HG02840 (cell line): Measurements from ENCODE around the gene PDAP1.
"Not testable (repeated sequence)": the region's sequence is repeated elsewhere in the genome, so short reads cannot be mapped to it uniquely, and the experiment has no call there.

Experiments
- ATAC-seq: cut with Tn5 transposase; IDR thresholded peaks from one replicate; pipeline ENCODE4 v1.9.1; 2021; ENCODE audit warnings: mild to moderate bottlenecking, moderate library complexity, moderate number of reproducible peaks; ENCODE audit not compliant: unreplicated experiment, low FRiP score

The PDAP1 gene

DNA sequence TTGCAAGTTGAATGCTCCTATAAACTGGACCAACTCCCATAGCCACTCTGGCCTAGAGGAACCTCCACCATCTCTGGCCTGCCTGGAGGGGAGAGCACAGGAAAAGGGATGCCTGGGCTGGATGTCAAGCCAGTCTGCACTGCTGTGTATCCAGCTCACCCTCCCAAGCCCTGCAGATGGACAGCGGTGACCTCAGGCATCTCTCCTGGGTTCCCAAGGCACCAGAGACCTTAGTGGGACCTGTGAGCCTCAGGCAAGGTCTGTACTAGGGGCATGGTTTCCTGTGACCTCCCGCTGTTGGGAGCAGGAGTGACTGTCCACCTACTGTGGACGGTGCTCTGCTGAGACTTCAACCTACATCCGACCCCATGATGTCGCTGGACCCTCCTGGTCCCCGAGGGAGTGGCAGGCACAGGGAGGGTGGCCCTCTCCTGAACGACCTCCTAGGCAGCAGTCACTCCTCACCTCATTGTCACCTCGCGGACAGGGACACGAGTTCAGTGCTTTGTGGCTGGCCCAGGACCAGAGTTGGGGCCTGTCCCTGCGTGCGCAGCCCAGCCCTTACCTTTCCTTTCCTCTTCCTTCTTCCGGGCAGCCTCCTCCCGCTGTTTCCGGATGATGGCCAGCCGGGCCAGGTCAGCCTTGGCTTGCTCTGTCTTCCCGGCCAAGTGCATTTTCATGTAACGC, 11.0 kb downstream of the PDAP1 start:
- no peak for ATAC-seq

DNA sequence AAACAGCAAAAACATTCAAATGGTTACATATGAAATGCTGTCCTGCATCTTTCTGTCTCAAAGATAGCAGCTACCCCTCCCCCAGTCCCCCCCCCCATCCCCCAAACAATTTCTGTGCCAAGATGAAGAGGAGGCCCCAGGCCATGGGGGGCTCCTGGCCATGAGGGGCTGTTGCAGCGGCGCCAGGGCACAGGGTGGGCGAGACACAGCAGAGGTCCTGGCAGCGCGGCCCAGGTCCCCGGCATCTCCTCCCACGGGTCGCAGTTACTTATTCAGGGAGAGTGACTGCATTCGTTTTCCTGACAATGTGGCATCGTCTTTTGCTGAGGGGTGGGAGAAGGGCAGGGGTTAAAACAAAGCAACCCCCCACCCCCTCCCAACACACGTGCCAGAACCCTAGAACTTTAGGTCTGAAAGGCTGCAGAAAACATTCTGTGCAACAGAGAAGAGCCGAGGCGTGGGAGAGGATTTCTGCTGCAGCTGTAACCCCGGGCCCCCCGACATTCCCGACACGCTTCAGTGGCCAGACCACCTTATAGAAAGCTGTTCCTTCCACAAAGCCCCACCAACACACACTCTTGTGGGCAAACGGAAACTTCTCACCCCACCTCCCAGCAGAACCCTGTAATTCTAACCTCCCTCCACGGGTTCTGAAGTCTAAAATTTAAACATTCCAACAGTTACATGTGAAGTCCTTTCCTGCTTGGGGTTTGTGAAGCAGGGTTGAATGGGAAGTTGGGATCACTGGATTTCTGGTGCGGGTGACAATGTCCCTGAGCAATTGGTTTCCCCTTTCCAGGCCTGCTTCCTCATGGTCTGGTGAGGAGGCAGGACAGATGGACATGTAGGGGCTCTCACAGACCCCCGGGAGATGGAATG, 11.7 kb downstream of the PDAP1 start:
- ATAC-seq: no peak

DNA sequence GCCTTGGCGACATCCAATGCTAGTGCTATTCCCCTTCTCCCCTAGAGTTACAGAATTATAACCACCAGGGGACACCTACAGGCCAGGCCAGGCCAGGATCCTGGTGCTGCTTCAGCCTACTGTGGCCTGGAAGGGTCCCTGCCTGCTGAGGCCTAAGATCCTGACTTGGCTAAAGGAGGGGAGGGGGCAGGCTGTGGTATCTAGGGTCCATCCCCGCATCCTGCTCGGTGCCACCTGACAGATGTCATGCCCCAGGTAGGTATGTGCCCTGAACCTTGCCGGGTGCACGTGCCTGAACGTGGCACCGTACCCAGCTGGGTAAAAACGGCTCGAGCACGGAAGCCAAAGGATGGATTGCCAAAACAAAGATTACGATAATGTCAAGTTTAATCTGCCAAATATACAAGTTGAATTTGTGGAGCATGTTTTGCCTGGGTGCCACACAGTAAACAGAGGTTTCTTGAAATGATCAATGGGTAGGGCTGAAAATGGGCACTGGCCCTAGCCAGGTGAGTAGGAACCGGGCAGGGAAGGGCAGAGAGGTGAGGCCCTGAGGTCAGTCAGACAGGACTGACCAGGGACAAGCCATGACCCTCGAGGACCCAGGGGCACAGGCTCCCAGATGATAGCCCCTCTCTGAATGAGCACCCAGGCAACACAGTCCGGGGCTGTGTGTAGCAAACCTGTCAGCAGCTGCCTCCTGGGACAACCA, 12.6 kb downstream of the PDAP1 start:
- no peak for ATAC-seq

DNA sequence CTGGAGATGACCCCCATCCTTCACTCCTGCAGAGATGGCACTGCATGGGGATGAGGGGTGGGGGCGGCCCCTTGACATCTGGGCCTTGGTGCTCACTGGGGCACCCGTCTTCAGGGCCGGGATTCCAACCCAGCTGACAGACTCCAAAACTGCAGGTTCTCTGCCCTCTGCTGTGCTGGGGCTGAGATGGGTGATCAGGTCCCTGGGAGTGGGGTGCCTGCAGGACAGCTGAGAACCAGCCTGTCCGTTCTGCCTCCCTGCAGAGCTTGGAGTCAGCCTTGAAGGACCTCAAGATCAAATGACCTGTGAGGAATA, 14.3 kb downstream of the PDAP1 start:
- ATAC-seq: no peak

DNA sequence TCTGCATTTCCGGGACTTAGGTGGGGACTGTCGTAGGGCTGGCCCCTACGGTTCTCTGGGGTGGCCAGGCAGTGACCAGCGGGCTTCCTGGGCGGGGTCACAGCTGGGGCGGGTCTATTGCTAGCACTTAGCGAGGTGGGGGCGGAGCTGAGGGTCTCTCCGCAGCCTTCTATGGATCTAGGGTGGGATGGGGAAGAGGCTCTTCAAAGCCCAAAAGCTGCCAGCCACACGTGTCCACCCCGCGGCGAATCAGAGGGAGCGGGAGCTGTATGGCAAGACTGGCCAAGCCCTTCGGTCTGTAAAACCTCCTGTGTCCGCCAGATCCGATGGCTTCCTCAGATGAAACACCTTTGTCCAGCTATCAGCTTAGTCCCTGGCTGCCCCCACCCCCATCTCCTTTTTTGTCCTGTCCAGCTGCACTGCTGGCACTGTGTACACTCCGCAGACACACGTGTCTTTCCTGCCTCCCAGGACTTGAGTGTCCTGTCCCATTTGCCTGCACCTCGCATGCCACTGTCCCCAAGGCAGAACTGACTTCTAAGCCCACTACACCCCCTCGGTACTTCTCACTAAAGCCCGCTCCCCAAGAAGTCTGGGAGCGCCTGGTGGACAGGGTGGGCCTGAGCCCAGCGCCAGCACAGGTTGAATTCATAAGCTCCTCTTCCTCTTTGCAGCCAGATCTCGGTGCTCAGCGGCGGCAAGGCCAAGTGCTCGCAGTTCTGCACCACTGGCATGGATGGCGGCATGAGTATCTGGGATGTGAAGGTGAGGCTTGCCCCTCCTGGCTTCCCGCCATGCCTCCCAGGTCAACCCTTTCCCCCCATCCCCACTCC, 14.8 kb downstream of the PDAP1 start:
- no peak for ATAC-seq

DNA sequence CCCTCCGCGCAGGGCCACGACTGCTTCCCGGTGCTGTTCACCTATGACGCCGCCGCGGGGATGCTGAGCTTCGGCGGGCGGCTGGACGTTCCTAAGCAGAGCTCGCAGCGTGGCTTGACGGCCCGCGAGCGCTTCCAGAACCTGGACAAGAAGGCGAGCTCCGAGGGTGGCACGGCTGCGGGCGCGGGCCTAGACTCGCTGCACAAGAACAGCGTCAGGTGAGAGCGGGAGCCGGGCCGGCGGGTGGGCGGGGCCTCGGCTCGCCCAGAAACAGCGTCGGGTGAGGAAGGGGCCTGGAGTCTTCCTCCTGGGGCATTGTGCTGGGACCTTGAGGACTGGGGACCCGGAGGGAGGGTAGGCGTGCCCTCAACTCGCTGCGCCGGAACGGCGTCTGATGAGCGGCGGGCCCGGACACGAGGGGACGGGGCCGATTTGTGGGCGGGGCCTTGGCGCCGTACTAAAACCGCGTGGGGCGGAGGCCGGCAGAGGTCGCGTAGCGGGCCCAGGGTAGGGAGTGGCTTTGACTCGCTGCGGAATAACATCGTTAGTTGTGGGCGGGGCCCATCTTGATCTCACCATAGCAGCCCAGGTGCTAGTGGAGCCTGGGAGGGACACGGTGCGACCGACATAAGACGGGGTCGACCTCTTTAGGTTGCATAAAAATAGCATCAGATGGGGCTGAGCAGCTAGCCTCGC, 15.6 kb downstream of the PDAP1 start:
- ATAC-seq: no peak

DNA sequence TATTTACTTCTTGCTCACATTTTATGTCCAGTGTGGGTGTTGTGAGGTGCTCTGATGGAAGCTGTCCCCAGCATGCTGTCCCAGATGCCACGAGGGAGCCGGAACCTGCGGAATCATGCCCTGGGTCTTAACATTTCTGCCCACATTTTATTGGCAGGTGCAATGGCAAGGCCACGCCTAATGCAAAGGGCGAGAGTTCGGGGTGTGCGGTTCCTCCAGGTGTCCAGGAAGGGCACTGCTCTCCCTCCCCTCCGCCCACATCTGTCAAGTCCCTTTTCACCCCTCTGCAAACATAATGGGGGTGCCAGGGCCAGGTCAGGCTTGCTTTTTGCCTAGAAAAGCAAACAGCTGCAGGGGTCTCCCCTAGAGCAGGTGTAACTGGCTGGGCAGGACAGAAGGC, 16.4 kb downstream of the PDAP1 start:
- no peak for ATAC-seq

DNA sequence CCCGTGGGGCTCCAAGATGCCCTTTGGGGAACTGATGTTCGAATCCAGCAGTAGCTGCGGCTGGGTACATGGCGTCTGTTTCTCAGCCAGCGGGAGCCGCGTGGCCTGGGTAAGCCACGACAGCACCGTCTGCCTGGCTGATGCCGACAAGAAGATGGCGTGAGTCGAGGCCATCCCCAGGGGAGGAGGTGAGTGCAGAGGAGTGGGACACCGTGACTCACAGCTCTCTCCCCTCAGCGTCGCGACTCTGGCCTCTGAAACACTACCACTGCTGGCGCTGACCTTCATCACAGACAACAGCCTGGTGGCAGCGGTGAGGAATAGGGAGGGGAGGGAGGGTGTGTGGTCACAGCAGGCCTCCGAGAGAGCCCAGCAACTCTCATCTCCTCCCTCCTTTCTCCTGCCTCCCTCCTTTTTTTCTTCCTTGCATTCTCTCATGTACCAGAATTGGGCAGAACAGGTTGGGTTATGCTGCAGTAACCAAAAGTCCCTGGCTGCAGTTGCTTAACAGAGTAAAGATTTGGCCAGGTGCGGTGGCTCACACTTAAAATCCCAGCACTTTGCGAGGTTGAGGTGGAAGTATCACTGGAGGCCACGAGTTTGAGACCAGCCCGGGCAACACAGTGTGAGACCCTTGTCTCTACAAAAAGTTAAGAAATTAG, 17.3 kb downstream of the PDAP1 start:
- no peak for ATAC-seq

DNA sequence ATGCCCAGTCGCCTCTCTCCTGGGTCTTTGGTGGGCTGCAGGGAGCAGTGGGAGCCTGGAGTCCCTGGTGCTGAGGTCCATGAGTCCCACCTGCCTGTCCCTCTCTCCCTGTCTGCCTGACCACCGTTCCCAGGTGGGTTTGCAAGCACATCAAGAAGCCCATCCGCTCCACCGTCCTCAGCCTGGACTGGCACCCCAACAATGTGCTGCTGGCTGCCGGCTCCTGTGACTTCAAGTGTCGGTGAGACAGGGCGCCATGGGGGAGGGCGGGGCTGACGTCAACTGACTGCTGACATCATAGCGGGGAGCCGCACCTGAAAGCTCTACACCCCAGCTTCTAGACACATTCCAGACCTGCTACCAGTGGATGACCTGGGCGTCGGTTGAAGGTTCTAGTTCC, 18.6 kb downstream of the PDAP1 start:
- no peak for ATAC-seq

DNA sequence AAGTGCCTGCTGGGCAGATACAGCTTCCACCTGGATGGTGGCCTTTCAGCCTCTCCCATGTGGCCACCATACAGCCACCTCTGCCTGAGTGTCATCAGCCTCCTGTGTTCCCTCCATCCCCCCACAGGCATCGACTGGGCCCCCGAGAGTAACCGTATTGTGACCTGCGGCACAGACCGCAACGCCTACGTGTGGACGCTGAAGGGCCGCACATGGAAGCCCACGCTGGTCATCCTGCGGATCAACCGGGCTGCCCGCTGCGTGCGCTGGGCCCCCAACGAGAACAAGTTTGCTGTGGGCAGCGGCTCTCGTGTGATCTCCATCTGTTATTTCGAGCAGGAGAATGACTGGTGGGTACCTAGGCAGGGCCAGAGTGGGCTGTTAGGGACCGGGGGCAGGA, 20.5 kb downstream of the PDAP1 start:
- ATAC-seq: no peak

DNA sequence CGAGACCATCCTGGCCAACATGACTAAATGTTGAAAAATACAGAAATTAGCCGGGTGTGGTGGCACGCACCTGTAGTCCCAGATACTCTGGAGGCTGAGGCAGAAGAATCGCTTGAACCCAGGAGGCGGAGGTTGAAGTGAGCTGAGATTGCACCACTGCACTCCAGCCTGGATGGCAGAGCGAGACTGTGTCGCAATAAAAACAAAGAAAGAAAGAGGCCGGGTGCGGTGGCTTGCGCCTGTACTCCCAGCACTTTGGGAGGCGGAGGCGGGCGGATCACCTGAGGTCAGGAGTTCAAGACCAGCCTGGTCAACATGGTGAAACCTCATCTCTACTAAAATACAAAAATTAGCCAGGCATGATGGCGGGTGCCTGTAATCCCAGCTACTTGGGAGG, 21.2 kb downstream of the PDAP1 start:
- ATAC-seq: not testable (repeated sequence)

DNA sequence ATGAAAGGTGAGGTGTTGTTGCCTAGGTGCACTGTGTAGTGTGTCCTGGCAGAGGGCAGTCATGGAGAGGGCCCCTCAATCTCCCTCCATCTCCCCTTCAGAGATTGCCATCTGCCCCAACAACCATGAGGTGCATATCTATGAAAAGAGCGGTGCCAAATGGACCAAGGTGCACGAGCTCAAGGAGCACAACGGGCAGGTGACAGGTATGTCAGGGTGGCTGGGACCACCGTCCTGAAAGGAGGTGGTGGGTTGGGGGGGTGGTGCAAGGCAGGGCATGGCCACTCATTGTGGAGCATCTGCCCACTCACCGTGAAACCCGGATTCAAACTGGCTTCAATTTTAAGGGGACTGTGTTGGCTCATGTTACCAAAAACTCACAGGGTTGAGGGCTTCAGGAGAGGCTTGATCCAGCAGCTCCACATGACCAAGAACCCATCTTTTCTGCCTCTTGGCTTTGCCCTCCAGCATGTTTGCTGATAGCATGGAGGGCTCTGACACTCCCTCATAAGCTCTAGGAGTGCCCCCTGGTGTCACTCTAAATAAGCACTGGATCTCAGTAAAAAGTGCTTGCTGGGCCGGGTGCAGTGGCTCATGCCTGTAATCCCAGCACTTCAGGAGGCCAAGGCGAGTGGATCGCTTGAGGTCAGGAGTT, 21.7 kb downstream of the PDAP1 start:
- no peak for ATAC-seq

DNA sequence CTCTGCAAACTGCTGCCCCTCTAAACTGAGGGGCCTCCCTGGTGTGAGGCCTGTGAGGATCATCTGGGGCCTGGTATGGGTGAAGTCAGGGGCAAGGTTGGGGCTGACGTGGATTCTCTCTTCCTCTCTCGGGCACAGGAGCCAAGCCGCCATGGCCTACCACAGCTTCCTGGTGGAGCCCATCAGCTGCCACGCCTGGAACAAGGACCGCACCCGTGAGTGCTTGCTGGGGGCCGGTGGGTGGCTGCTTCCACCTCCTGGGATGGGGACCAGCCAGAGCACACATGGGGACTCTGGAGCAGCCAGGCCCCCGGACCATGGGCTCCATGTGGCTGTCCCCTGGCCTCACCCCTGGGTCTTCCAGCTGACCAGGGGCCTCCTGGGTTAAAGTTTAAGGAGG, 22.8 kb downstream of the PDAP1 start:
- ATAC-seq: no peak

DNA sequence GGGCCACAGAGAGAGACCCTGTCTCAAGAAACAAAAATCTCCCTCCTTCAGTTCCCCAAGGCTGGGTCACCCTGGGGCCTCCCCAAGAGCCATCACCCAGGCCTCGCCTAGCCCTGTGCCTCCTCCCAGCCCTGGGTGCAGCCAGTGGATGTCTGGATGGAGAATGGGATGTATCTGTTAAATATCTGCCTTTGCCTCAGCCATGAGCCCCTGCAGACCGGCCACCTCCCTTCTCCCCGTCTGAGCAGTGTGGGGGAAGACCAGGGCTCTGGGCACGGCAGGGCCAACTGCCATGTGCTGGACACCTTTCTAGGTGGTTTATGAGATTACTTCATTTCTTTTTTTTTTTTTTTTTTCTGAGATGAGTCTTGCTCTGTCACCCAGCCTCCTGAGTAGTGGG, 23.9 kb downstream of the PDAP1 start:
- no peak for ATAC-seq

DNA sequence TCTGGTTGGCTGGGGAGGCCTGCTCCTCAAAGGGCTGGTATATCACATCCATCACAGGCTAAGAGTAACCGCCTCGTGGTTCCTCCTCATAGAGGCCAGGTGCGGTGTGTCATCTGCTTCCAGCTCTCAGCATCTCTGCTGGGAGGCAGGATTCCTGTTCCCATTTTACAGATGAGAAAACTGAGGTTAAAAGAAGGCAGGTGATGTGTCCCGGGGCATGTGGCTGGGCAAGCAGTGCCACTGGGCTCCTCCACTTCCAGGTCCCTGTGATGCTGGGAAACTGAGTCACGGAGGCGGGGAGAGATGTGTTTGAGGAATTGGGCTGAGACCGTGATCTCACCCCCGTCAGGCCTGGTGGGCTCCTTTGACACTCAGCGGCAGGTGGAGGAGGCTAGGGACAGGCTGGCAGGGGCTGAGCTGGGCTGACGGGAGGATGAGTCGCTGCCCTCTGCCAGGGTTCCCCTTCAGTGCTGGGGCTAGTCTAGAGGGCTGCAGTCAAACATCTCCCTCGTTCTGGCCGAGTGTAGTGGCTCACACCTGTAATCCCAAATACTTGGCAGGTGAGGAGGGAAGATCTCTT, 24.5 kb downstream of the PDAP1 start:
- no peak for ATAC-seq

DNA sequence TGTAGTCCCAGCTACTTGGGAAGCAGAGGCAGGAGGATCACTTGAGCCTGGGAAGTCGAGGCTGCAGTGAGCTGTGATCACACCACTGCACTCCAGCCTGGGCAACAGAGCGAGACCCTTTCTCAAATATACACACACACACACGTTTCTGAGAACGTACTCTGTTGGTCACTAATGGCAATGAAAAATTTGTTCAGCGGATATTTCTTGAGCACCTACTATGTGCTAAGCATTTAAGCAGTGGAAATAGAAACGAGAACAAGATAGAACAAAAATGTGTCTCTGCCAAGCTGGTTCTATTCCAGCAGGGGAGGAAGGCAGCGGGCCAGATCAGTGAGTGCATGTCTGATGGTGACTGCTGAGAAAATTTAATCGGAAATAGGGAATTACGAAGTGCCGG, 25.2 kb downstream of the PDAP1 start:
- no peak for ATAC-seq

DNA sequence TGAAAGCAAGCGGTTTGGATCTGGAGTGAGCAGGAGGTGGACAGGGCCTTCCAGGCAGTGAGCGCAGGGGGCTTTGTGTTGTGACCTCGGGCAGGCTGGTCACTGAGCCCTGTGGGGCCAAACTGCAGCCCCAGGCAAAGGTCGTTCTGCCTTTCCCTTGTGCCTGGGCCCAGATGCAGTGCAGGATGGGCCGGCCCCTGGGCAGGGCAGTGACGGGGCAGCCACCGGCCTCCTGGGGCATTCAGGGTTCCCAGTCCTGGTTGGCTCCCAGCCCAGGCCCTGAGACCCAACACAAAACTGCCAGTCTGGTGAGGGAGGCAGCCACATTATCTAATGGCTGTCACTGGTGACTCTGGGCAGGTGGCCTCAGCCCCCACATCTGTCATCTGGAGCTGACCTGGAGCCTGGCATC, 26.7 kb downstream of the PDAP1 start:
- ATAC-seq: no peak

DNA sequence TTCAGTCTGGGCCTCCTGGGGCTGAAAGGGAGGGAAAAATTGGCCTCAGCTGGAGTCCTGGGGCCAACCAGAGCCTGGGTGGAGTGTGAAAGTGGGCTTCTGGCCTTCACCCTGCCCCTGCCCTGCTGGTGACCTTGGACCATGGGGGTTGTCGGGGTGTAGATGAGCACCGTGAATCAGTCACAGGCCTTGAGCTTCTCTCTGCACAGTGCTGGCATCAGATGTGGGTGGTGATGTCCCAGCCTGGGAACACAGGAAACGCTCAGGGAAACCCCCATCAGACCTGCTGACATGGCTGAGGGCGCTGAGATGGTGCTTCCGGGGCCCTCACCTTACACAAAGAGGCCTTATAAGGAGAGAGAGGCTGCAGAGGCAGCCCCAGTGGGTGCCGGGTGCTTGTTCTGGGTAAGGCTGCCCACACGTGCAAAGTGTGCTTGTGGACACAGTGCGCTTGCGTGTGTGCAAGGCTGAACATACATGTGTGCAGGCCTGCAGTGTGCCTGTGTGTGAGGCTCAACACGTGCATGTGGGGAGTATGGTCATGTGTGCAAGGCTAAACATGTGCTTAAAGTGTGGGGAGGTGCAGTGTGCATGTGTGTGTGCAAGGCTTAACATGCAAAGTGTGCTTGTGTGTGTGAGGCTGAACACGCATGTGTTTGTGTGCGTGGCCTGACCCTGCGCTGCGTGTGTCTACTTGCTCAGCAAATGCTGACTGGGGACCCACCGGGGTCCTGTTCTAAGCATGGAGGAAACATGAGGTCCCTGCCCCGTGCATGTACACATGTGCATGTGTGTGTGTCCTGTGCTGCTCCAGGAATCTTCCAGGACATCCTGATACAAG, 27.4 kb downstream of the PDAP1 start:
- peak; percentile 56 for ATAC-seq
